Smooth muscle cell (in vitro differentiated cells): ENCODE data around the gene PKP1. TPM values are rescaled to one million over a fixed set of nuclear protein-coding genes. Genes with fewer than 3 reads are reported as not detected.

ENCODE experiments used
- DNase-seq: peaks from one replicate; lab custom pipeline; 2025; ENCODE audit not compliant: unreplicated experiment; lab: John Stamatoyannopoulos, UW
- H2AFZ ChIP-seq: fragments of 200-600 bp; sonication (generic); 2 replicates; pipeline ENCODE4 v1.6.0; 2016; ENCODE audit warnings: antibody characterized with exemption, low read depth, mild to moderate bottlenecking
- H3F3A ChIP-seq: fragments of 200-600 bp; sonication (generic); 2 replicates; pipeline ENCODE4 v1.6.0; 2017; ENCODE audit warnings: antibody characterized with exemption, low read depth
- H3K27ac ChIP-seq: fragments of 200-600 bp; sonication (generic); 2 replicates; pipeline ENCODE4 v1.5.1; 2016; ENCODE audit warnings: low read depth, mild to moderate bottlenecking
- H3K27me3 ChIP-seq: fragments of 200-600 bp; sonication (generic); 2 replicates; pipeline ENCODE4 v1.6.1; 2016; ENCODE audit warnings: low read depth, mild to moderate bottlenecking
- H3K36me3 ChIP-seq: fragments of 200-600 bp; sonication (generic); 2 replicates; pipeline ENCODE4 v1.5.1; 2016; ENCODE audit warnings: low read depth
- H3K4me1 ChIP-seq: fragments of 200-600 bp; sonication (generic); 2 replicates; pipeline ENCODE4 v1.5.1; 2016; ENCODE audit warnings: low read depth
- H3K4me2 ChIP-seq: fragments of 200-600 bp; sonication (generic); 2 replicates; pipeline ENCODE4 v1.6.0; 2016; ENCODE audit warnings: mild to moderate bottlenecking
- H3K4me3 ChIP-seq: fragments of 200-600 bp; sonication (generic); 2 replicates; pipeline ENCODE4 v1.5.1; 2016; ENCODE audit warnings: mild to moderate bottlenecking
- H3K79me2 ChIP-seq: fragments of 200-600 bp; sonication (generic); 2 replicates; pipeline ENCODE4 v1.6.0; 2016; ENCODE audit warnings: low read depth, mild to moderate bottlenecking
- H3K9ac ChIP-seq: fragments of 200-600 bp; sonication (generic); 2 replicates; pipeline ENCODE4 v1.6.0; 2016; ENCODE audit warnings: low read depth
- H3K9me3 ChIP-seq: fragments of 200-600 bp; sonication (generic); replicated peaks from 2 replicates; pipeline ENCODE4 v1.5.1; 2016; ENCODE audit warnings: low read depth
- H4K20me1 ChIP-seq: fragments of 200-600 bp; sonication (generic); 2 replicates; pipeline ENCODE4 v1.6.0; 2016; ENCODE audit warnings: low read depth
- CTCF ChIP-seq: fragments of 200-600 bp; sonication (generic); IDR thresholded peaks from 2 replicates; pipeline ENCODE4 v1.5.1; 2017; ENCODE audit warnings: borderline replicate concordance, mild to moderate bottlenecking, antibody characterized with exemption; ENCODE audit not compliant: insufficient read depth, poor library complexity, severe bottlenecking
- WGBS: methylation state at CpG from one replicate; pipeline ENCODE4 v1.1.7; 2016; ENCODE audit warnings: low lambda C conversion rate; 5-methylcytosine and 5-hydroxymethylcytosine counted together
- polyA plus RNA-seq: library from polyadenylated mRNA; unstranded; fragments of >200 nt; fragmentation: Nextera tagmentation; extraction: Ambion mirVana; gene quantifications from 2 replicates; pipeline ENCODE4 v1.2.1, GENCODE V29; 2016
- total RNA-seq: library from RNA; depleted of rRNA; stranded (reverse); fragments of >200 nt; gene quantifications from 2 replicates; pipeline ENCODE4 v1.2.3, GENCODE V29; 2014

The PKP1 gene
- total and polyA plus RNA-seq, 2 experiments from 2014 or later, result 26.9 to 52.5 TPM

GRCh38 chr1:201359031-201359872 lies 75.9 kb downstream of the PKP1 start:
- H2AFZ ChIP-seq, result no peak overlapping the region
- WGBS, result 79% methylated on average over 18 of the region's 18 CpGs
- H4K20me1 ChIP-seq, result no peaks in the 10 kb centered on the region
- no peak overlapping the region for H3K9ac ChIP-seq
- H3K79me2 ChIP-seq, result no peaks in the 10 kb centered on the region
- H3K9me3 ChIP-seq, result no peaks in the 10 kb centered on the region
- no peak for DNase-seq
- H3K27me3 ChIP-seq, result no peaks in the 10 kb centered on the region
- no peak overlapping the region for H3K4me3 ChIP-seq
- no peak for TF ChIP-seq CTCF
- H3K27ac ChIP-seq, result no peak overlapping the region
- no peaks in the 10 kb centered on the region for H3K4me1 ChIP-seq
- H3K36me3 ChIP-seq, result no peaks in the 10 kb centered on the region
- no peak overlapping the region for H3K4me2 ChIP-seq
- no peaks in the 10 kb centered on the region for H3F3A ChIP-seq

- no peak overlapping the region for H3K9ac ChIP-seq
- DNase-seq, result no peak
- 88% methylated on average over 2 of the region's 2 CpGs for WGBS
- no peaks in the 10 kb centered on the region for H3K79me2 ChIP-seq
- no peaks in the 10 kb centered on the region for H3K36me3 ChIP-seq
- H3K27ac ChIP-seq, result no peak overlapping the region
- no peak overlapping the region for H2AFZ ChIP-seq
- no peak overlapping the region for H3K4me3 ChIP-seq
- no peaks in the 10 kb centered on the region for H3K9me3 ChIP-seq
- no peak for TF ChIP-seq CTCF
- no peaks in the 10 kb centered on the region for H3K4me1 ChIP-seq
- no peaks in the 10 kb centered on the region for H3F3A ChIP-seq
- H3K27me3 ChIP-seq, result no peaks in the 10 kb centered on the region
- no peak overlapping the region for H3K4me2 ChIP-seq
- no peaks in the 10 kb centered on the region for H4K20me1 ChIP-seq
Measured at GRCh38 chr1:201359873-201360210, 76.5 kb downstream of the PKP1 start.

DNA sequence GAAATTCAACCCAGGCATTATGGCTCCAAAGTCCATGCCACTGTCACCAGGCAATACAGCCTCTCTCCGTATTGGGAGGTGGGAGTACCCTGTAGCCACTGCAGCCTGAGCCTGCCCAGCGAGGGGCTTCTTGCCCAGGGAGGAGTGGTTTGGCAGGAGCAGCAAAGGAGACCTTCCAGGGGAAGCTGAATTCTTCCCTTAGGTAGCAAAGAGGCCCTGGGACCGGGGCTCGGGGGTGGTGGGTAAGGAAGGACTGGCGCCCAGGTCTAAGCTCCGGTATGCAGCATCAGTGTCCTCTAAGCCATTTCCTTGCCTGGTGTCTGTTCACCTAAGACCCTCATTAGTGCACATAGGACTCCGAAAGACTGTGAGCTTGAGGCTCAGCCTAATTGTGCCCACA lies 77.2 kb downstream of the PKP1 start:
- H3F3A ChIP-seq, result no peaks in the 10 kb centered on the region
- H3K27me3 ChIP-seq, result no peaks in the 10 kb centered on the region
- H3K9ac ChIP-seq, result no peak overlapping the region
- TF ChIP-seq CTCF, result no peak
- no peak overlapping the region for H2AFZ ChIP-seq
- no peaks in the 10 kb centered on the region for H4K20me1 ChIP-seq
- no peak overlapping the region for H3K4me3 ChIP-seq
- no peaks in the 10 kb centered on the region for H3K9me3 ChIP-seq
- no peak for DNase-seq
- no peaks in the 10 kb centered on the region for H3K79me2 ChIP-seq
- H3K4me2 ChIP-seq, result no peak overlapping the region
- 96% methylated on average over 7 of the region's 7 CpGs for WGBS
- no peak overlapping the region for H3K27ac ChIP-seq
- no peaks in the 10 kb centered on the region for H3K4me1 ChIP-seq
- H3K36me3 ChIP-seq, result no peaks in the 10 kb centered on the region
